ENCODE results near the gene VAT1.

DNA sequence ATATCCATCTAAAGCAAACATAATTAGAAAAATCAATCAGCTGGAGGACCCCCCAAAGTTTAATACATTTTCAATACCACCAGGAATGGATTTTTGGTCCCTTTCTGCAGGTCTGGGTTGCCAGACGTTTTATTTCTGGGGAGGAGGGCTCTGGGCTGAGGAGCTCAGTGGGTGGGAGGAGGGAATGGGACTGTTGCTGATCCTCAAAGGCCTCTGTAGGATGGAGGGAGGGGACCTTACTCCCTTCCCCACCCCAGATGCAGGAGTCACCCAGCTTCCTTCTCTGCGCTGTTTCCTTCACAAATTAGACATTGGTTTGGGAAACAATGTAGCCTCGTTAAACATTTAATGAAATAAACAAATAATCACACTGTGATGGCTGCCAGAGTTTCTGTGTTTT lies 9.5 kb upstream of the VAT1 start:
- TF ChIP-seq EP300 (IDR thresholded peaks at IDR 0.05; ENCODE audit: borderline replicate concordance), result no peak
- no peak for TF ChIP-seq RAD21 (IDR thresholded peaks at IDR 0.05; ENCODE audit: low read depth)
- no peak for TF ChIP-seq CEBPB (IDR thresholded peaks at IDR 0.05)
- no peak for TF ChIP-seq EGR1 (IDR thresholded peaks at IDR 0.05)
- TF ChIP-seq TAF1 (IDR thresholded peaks at IDR 0.05; ENCODE audit: low read depth), result no peak
- no peak for TF ChIP-seq NFIC (IDR thresholded peaks at IDR 0.05)
